GM21576 (cell line): ENCODE data around the gene FGF22.
"Not testable (repeated sequence)": the region's sequence is repeated elsewhere in the genome, so short reads cannot be mapped to it uniquely, and the experiment has no call there.

ENCODE experiments used
- ATAC-seq: cut with Tn5 transposase; IDR thresholded peaks from one replicate; pipeline ENCODE4 v1.9.1; 2021; ENCODE audit warnings: mild to moderate bottlenecking, moderate library complexity; ENCODE audit not compliant: unreplicated experiment

The FGF22 gene

GRCh38 chr19:605061-605971 lies 34.4 kb upstream of the FGF22 start:
- not testable (repeated sequence) for ATAC-seq

GRCh38 chr19:607301-608154 lies 32.2 kb upstream of the FGF22 start:
- no peak for ATAC-seq

GRCh38 chr19:608155-609003 lies 31.3 kb upstream of the FGF22 start:
- no peak for ATAC-seq

GRCh38 chr19:609004-609346 lies 30.7 kb upstream of the FGF22 start:
- ATAC-seq, result no peak

GRCh38 chr19:610071-610800 lies 29.4 kb upstream of the FGF22 start:
- no peak for ATAC-seq

- no peak for ATAC-seq
Observed at GRCh38 chr19:610801-611480, 28.7 kb upstream of the FGF22 start.

GRCh38 chr19:611481-611868 lies 28.2 kb upstream of the FGF22 start:
- ATAC-seq, result no peak

GRCh38 chr19:612941-613340 lies 26.7 kb upstream of the FGF22 start:
- no peak for ATAC-seq

GRCh38 chr19:613732-614567 lies 25.7 kb upstream of the FGF22 start:
- no peak for ATAC-seq

GRCh38 chr19:615619-616018 lies 24.1 kb upstream of the FGF22 start:
- no peak for ATAC-seq

- no peak for ATAC-seq
Observed at GRCh38 chr19:616062-616700, 23.5 kb upstream of the FGF22 start.

GRCh38 chr19:616747-617526 lies 22.7 kb upstream of the FGF22 start:
- no peak for ATAC-seq

GRCh38 chr19:617551-618246 lies 22.0 kb upstream of the FGF22 start:
- ATAC-seq, result no peak

GRCh38 chr19:618247-618619 lies 21.4 kb upstream of the FGF22 start:
- no peak for ATAC-seq

- no peak for ATAC-seq
Observed at GRCh38 chr19:618674-619285, 20.9 kb upstream of the FGF22 start.

GRCh38 chr19:619286-620002 lies 20.2 kb upstream of the FGF22 start:
- ATAC-seq, result no peak
